Stimulated activated CD4-positive, alpha-beta T cell treated with anti-CD3 and anti-CD28 coated beads, TNF-alpha, amount 100 ng/mL, for 1 hour (primary cell): Measurements from ENCODE around the gene KIF1A.

Experiments
- DNase-seq, 3 donors: peaks; one replicate each; pipeline ENCODE4 v3.0.0-alpha.2; 2020; ENCODE audit warnings: low read depth in 3 of 3, low spot score in 1 of 3

Gene KIF1A

GRCh38 chr2:240799033-240799820 is 20.8 kb downstream of the KIF1A start:
- DNase-seq: no peak

DNA sequence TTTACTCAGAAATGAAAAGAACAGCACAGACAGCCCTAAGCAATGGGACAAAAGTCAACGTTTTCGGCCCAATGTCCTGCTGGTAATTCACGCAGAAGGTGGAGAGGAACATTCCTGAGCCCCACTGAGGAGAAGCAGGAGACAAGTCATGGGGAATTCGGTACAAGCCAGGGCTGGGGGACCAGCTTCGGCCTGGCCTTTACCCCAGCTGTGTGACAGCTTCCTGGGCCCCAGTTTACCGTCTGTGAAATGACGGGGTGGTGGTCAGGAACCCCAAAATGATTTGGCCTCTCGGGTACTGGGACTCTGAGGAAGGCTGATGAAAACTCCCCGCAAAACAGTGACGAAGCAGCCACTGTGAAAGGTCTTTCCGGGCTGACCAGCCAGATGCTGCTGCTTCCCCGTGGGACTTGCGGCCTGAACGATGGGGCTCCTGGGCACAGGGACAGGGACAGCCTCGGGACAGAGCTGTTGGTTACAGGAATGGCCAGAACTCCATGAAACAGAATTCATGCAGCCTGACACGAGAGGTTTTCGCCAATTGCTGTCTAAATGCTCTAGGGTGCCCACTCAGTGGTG is 21.6 kb downstream of the KIF1A start:
- no peak for DNase-seq

- DNase-seq: no peak
Observed at GRCh38 chr2:240797914-240798313, 22.1 kb downstream of the KIF1A start.

- no peak for DNase-seq
Observed at GRCh38 chr2:240797500-240797895, 22.5 kb downstream of the KIF1A start.

DNA sequence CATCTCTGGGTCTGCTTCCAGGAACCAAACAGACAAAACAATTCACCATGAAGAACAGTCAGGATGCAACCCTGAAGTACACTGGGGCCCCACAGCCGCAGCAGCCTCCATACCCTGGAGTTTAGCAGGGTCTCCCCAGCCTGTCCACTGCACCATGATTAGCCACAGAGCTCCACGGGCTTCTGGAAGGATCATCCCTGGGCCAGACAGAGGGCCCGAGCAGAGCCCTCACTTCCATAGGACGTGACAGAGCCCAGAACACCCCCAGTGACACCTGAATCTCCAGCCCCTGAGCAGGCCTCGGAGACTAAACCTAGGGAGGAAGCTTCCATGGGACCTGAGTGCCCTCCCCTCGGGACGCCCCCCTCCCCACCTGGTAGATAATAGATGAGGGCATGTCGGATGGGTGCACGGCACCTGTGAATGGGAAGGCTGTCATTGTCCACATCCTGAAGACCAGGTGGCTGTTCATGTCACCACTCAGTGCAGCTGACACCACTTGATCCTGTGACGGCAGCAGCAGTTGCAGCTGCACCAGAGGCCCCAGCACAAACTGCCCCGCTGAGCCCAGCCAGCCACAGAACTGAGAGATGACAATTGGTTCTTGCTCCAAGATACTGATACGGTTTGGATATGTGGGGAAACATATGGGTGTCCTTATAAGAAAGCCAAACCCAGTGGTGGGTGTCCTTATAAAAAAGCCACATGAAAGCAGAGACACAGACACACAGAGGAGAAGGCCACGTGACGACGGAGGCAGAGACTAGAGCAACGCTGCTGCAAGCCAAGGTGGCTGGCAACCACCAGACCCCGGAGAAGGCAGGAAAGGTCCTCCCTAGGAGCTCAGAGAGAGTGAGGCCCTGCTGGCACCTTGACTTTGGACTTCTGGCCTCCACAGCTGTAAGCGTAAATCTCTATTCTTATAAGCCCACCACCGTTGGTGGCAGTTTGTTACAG is 23.2 kb downstream of the KIF1A start:
- DNase-seq: no peak

DNA sequence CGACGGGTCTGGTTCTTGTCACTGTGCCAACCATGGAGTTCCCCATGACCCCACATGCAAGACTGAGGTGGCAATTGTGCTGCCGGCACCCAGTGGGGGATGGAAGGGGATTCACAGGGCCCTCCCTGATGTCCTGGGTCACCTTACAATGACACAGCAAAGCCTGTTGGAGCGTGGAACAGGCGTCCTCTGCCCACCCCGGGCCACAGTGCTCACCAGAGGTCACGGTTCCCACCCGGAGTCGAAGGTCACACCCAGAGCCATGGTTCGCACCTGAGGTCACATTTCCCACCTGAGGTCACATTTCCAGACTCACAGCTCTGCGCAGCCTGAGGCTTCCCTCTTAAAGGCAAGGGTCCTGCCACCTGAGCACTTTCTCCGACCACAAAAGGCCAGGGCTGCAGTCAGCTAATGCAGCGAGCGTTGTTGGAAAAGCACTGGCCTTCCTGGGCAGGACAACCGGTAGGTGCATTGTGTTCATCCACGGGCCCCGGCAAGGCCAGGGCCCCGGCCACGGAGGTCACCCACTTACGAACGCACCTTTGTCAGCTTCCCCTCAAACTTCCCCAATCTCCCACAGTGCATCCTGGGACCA is 24.0 kb downstream of the KIF1A start:
- DNase-seq: no peak

DNA sequence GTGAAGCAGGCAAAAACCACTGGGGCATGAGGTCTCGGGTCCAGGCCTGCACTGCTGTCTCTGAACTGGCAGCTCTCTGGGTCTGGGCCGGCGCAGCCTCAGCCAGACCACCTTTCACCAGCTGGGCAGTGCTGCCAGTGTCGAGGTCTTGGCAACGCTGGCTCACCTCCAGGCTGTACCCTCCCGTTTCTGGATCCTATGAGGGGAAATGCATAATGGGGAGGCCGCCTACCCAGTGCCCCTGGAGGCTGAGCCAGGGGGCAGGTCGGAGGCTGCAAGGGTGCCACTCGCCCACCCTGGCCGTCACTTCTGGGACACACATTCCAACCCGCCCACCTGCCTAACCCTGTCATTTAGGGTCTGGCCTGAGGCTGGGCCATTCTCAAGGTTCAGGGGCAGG is 24.6 kb downstream of the KIF1A start:
- no peak for DNase-seq

- no peak for DNase-seq
Observed at GRCh38 chr2:240794178-240794721, 25.8 kb downstream of the KIF1A start.

- DNase-seq: no peak
Observed at GRCh38 chr2:240793313-240794177, 26.5 kb downstream of the KIF1A start.

DNA sequence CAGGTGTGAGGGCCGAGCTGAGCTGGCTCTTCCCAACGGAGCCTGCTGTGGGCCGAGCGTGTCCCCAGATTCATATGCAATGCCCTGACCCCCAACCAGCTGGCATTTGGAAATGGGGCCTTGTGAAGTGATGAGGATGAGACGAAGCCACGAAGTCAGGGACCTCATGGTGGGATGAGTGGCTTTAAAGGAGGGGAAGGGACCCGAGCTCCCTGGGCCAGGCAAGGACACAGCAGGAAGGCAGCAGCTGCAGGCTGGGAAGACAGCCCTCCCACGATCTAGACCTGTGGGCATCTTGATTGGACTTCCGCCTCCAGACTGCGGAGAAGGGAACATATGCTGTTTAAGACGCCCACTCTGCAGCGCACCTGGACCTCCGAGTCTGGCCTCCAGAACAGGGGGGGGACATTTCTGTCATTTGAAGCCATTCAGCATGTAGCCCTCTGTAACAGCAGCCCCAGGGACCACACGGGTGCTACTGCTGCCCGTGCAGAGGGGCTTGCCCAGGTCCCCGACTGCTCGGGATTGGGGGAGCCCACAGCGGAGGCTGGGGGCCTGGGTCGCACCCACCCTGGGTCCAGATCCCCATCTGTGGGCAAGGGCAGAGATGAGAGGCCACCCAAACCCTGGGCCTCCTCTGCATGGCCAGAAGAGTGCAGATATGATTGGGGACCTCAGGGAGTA is 27.2 kb downstream of the KIF1A start:
- DNase-seq: no peak

- no peak for DNase-seq
Observed at GRCh38 chr2:240791821-240792628, 28.0 kb downstream of the KIF1A start.

- DNase-seq: no peak
Observed at GRCh38 chr2:240791221-240791800, 28.7 kb downstream of the KIF1A start.

DNA sequence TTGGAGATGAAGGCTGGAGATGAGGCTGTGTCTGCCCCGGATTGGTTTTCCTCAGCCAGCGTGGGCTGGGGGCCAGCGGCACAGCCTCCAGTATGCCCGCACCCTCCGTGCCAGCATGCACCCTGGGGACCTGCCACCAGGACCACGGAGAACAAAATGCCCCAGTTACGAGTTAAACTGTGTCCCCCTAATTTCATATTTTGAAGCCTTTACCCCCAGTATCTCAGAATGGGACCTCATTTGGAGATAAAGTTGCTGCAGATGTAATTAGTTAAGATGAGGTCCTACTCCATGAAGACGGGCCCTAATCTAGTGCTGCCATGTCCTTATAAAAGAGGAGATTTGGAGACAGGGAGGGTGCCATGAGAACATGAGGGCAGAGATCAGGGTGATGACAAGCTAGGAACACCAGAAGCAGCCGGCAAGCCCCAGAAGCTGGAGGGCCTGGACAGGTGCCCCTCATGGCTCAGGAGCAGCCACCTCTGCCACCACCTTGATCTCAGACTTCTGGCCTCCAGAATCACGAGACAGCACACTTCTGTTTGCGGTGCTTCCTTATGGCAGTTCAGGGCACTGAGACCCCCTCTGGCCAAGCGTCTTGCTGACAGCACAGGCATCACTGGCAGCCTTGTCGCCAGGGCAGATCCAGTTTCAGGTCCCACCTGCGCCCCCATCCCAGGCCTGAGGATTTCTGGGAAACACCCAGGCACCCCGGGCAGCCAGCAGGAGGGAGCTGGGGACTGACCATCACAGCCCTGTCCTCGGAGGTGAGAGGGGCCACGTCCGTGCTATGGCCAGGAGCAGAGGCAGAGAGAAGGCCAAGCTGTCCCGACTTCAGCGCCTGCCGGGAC is 29.4 kb downstream of the KIF1A start:
- DNase-seq: no peak

- DNase-seq: no peak
Observed at GRCh38 chr2:240789501-240790369, 30.3 kb downstream of the KIF1A start.

GRCh38 chr2:240789051-240789453 is 31.0 kb downstream of the KIF1A start:
- DNase-seq: no peak

DNA sequence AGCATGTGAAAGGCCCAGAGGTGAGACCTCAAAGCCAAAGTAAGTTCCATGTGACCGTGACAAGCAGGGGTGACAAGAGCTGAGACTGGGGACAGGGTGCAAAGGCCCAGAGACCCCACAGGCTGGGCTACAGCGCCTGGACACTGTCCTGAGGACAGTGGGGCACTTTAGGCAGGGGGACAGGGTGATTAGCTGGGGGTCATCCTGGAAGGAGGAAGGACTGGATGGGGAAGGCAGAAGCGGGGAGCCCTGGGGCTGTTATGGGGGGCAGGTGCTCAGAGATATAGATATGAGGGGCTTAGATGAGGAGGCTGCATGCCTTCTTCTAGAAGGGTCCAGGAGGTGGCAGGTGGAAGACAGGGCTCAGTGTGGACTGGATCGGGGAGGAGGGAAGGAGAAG is 31.5 kb downstream of the KIF1A start:
- no peak for DNase-seq
